WTC11 (cell line): ENCODE measurements around the gene CMYA5. TPM values are rescaled to one million over a fixed set of nuclear protein-coding genes. Genes with fewer than 3 reads are reported as not detected.

Source experiments
- ATAC-seq: fragments of 200-7000 bp; cut with Tn5 transposase; 2 replicates; pipeline ENCODE4 v1.10.0; 2021; ENCODE audit warnings: mild to moderate bottlenecking, moderate library complexity
- CTCF ChIA-PET: fragments of 300-600 bp; sonication (Branson Sonifier 250); formaldehyde crosslinking; loops from one replicate; lab custom pipeline; 2021; ENCODE audit warnings: antibody characterized with exemption; lab: Charles Lee
- POLR2A ChIA-PET: fragments of 350-600 bp; sonication (Branson Sonifier 250); formaldehyde crosslinking; loops from one replicate; lab custom pipeline; 2021; ENCODE audit warnings: antibody characterized with exemption; lab: Charles Lee
- DNase-seq: peaks from one replicate; pipeline ENCODE4 v3.0.0; 2021; ENCODE audit warnings: low spot score
- H3K27ac Mint-ChIP-seq: 2 replicates; pipeline ENCODE4 v1.8.0; 2021; ENCODE audit warnings: mixed read lengths
- H3K27me3 Mint-ChIP-seq: 2 replicates; pipeline ENCODE4 v1.8.0; 2021; ENCODE audit warnings: low read depth, mild to moderate bottlenecking, moderate library complexity, mixed read lengths
- H3K36me3 Mint-ChIP-seq: 2 replicates; pipeline ENCODE4 v1.8.0; 2021; ENCODE audit warnings: mixed read lengths
- H3K4me1 Mint-ChIP-seq: 2 replicates; pipeline ENCODE4 v1.8.0; 2022; ENCODE audit warnings: mixed read lengths
- H3K4me3 Mint-ChIP-seq: 2 replicates; pipeline ENCODE4 v1.8.0; 2021; ENCODE audit warnings: mild to moderate bottlenecking, moderate library complexity, mixed read lengths
- H3K9me3 Mint-ChIP-seq: 2 replicates; pipeline ENCODE4 v1.8.0; 2021; ENCODE audit warnings: mixed read lengths
- AR ChIP-seq: fragments of 250-450 bp; sonication (Bioruptor Pico); IDR thresholded peaks from 2 replicates; pipeline ENCODE4 v1.9.0; 2021; ENCODE audit warnings: mild to moderate bottlenecking
- ATF1 ChIP-seq: sonication (generic); formaldehyde crosslinking; IDR thresholded peaks from 2 replicates; pipeline ENCODE4 v1.8.1; 2023; ENCODE audit warnings: mild to moderate bottlenecking, moderate library complexity, missing genetic modification reagents
- ATF3 ChIP-seq: sonication (generic); formaldehyde crosslinking; conservative IDR thresholded peaks from 2 replicates; pipeline ENCODE4 v1.8.1; 2022; ENCODE audit warnings: mild to moderate bottlenecking, missing genetic modification reagents
- ATF6 ChIP-seq: sonication (generic); formaldehyde crosslinking; IDR thresholded peaks from 2 replicates; pipeline ENCODE4 v1.8.1; 2023; ENCODE audit warnings: mild to moderate bottlenecking, missing genetic modification reagents
- CBFB ChIP-seq: sonication (generic); formaldehyde crosslinking; IDR thresholded peaks from 2 replicates; pipeline ENCODE4 v1.8.1; 2022; ENCODE audit warnings: mild to moderate bottlenecking, low read depth, missing genetic modification reagents
- ETV6 ChIP-seq: sonication (generic); formaldehyde crosslinking; IDR thresholded peaks from 2 replicates; pipeline ENCODE4 v1.8.1; 2022; ENCODE audit warnings: mild to moderate bottlenecking, missing genetic modification reagents
- FOXP4 ChIP-seq: sonication (generic); formaldehyde crosslinking; IDR thresholded peaks from 2 replicates; pipeline ENCODE4 v1.8.0; 2022; ENCODE audit warnings: mild to moderate bottlenecking, missing genetic modification reagents
- GRHL2 ChIP-seq: fragments of 250-450 bp; sonication (Bioruptor Pico); IDR thresholded peaks from 2 replicates; pipeline ENCODE4 v1.8.0; 2022; ENCODE audit warnings: mild to moderate bottlenecking, moderate library complexity; ENCODE audit not compliant: insufficient replicate concordance, severe bottlenecking
- GTF2I ChIP-seq: fragments of 250-450 bp; sonication (Bioruptor Pico); conservative IDR thresholded peaks from 2 replicates; pipeline ENCODE4 v1.4.0; 2021; ENCODE audit warnings: mild to moderate bottlenecking
- HMGXB4 ChIP-seq: sonication (generic); formaldehyde crosslinking; IDR thresholded peaks from 2 replicates; pipeline ENCODE4 v1.8.1; 2023; ENCODE audit warnings: mild to moderate bottlenecking, moderate library complexity, missing genetic modification reagents
- IRF1 ChIP-seq: sonication (generic); formaldehyde crosslinking; IDR thresholded peaks from 2 replicates; pipeline ENCODE4 v1.8.0; 2023; ENCODE audit warnings: missing genetic modification reagents
- IRF2 ChIP-seq: sonication (generic); formaldehyde crosslinking; IDR thresholded peaks from 2 replicates; pipeline ENCODE4 v1.8.0; 2022; ENCODE audit warnings: low read depth, missing genetic modification reagents, borderline replicate concordance
- JAZF1 ChIP-seq: fragments of 250-450 bp; sonication (Bioruptor Pico); IDR thresholded peaks from 2 replicates; pipeline ENCODE4 v1.9.0; 2021; ENCODE audit warnings: moderate library complexity, mild to moderate bottlenecking, inconsistent platforms
- JUN ChIP-seq: sonication (generic); formaldehyde crosslinking; IDR thresholded peaks from 2 replicates; pipeline ENCODE4 v1.8.0; 2023; ENCODE audit warnings: mild to moderate bottlenecking, missing genetic modification reagents
- MLX ChIP-seq: sonication (generic); formaldehyde crosslinking; IDR thresholded peaks from 2 replicates; pipeline ENCODE4 v1.8.1; 2023; ENCODE audit warnings: mild to moderate bottlenecking, missing genetic modification reagents, moderate library complexity
- NFATC4 ChIP-seq: fragments of 250-450 bp; sonication (Bioruptor Pico); IDR thresholded peaks from 2 replicates; pipeline ENCODE4 v1.9.0; 2021; ENCODE audit warnings: mild to moderate bottlenecking
- ZBTB21 ChIP-seq: sonication (generic); formaldehyde crosslinking; IDR thresholded peaks from 2 replicates; pipeline ENCODE4 v1.8.1; 2023; ENCODE audit warnings: mild to moderate bottlenecking, missing genetic modification reagents, borderline replicate concordance
- ZNF219 ChIP-seq: sonication (generic); formaldehyde crosslinking; IDR thresholded peaks from 2 replicates; pipeline ENCODE4 v1.8.0; 2023; ENCODE audit warnings: missing genetic modification reagents, mild to moderate bottlenecking, borderline replicate concordance
- ZNF512 ChIP-seq: sonication (generic); formaldehyde crosslinking; IDR thresholded peaks from 2 replicates; pipeline ENCODE4 v1.8.1; 2022; ENCODE audit warnings: missing genetic modification reagents, borderline replicate concordance
- total RNA-seq: library from RNA; stranded (reverse); gene quantifications from 3 replicates; pipeline ENCODE4 v1.2.3, GENCODE V29; 2021

Gene CMYA5
- total RNA-seq, 1 experiment from 2014 or later = 1.2 TPM

- DNase-seq = no peak
- no peak for ATAC-seq
- ChIA-PET CTCF (interaction anchor here (1.7 to 2.2 kb wide), 2 partner anchors 12 to 43 kb away, joined by 3 to 7 read pairs; no protein-coding TSS in a partner anchor), POLR2A (no interaction called here)
- no peak for TF ChIP-seq ATF3 (CRISPR knock-in tag)
- Mint-ChIP-seq H3K36me3 (no peaks in the 10 kb centered on the region), H3K9me3 (0 out of 2 replicates have a peak, but pooled peaks cover 4% of the 10 kb centered on the region), H3K4me1 (peaks cover 11% of the 10 kb centered on the region), H3K27me3 (no peaks in the 10 kb centered on the region), H3K27ac (no peak overlapping the region), H3K4me3 (peak overlapping the region; percentile 43)
Measured at GRCh38 chr5:79785983-79786382, 96.3 kb downstream of the CMYA5 start.

GRCh38 chr5:79787448-79787847 is 97.8 kb downstream of the CMYA5 start:
- ATAC-seq (no peak), DNase-seq (no peak)
- TF ChIP-seq ZBTB21 (CRISPR knock-in tag) (no peak), ZNF219 (CRISPR knock-in tag) (no peak), JUN (no peak), JAZF1 (CRISPR knock-in tag) (no peak), GRHL2 (CRISPR knock-in tag) (no peak)
- H3K4me3 Mint-ChIP-seq = no peak overlapping the region
- H3K27me3 Mint-ChIP-seq = no peaks in the 10 kb centered on the region
- H3K36me3 Mint-ChIP-seq = no peaks in the 10 kb centered on the region
- H3K27ac Mint-ChIP-seq = no peak overlapping the region
- 0 out of 2 replicates have a peak, but pooled peaks cover 4% of the 10 kb centered on the region for H3K9me3 Mint-ChIP-seq
- H3K4me1 Mint-ChIP-seq = peaks cover 11% of the 10 kb centered on the region
- ChIA-PET CTCF (no interaction called here), POLR2A (no interaction called here)

GRCh38 chr5:79791843-79792242 is 102.2 kb downstream of the CMYA5 start:
- Mint-ChIP-seq H3K4me3 (no peak overlapping the region), H3K4me1 (no peaks in the 10 kb centered on the region), H3K9me3 (0 out of 2 replicates have a peak, but pooled peaks cover 4% of the 10 kb centered on the region), H3K27ac (no peak overlapping the region), H3K36me3 (no peaks in the 10 kb centered on the region), H3K27me3 (no peaks in the 10 kb centered on the region)
- no peak for DNase-seq
- ChIA-PET POLR2A (interaction anchor here (0.7 kb wide), 1 partner anchor 571 kb away, joined by 3 read pairs; no protein-coding TSS in a partner anchor), CTCF (interaction anchor here (1.6 kb wide), 1 partner anchor 38 kb away, joined by 4 read pairs; no protein-coding TSS in a partner anchor)
- no peak for ATAC-seq
- TF ChIP-seq CBFB (no peak), ZNF512 (CRISPR knock-in tag) (no peak), GTF2I (CRISPR knock-in tag) (no peak), ATF6 (no peak), GRHL2 (CRISPR knock-in tag) (no peak), IRF1 (no peak), IRF2 (CRISPR knock-in tag) (no peak), AR (no peak), FOXP4 (CRISPR knock-in tag) (no peak), ATF1 (CRISPR knock-in tag) (no peak), ETV6 (no peak), HMGXB4 (CRISPR knock-in tag) (no peak), MLX (CRISPR knock-in tag) (no peak), NFATC4 (no peak)
